MCF 10A (cell line): Measurements from ENCODE around the gene WDR18. TPM values are rescaled to one million over a fixed set of nuclear protein-coding genes. Genes with fewer than 3 reads are reported as not detected.
A peak's percentile ranks its signal among the peaks of the same experiment; 100 is the strongest.

ENCODE experiments used
- BruUV-seq: library from RNA; stranded (reverse); fragments of 400-500 nt; replicated peaks from 2 replicates; lab custom pipeline; 2021; lab: Mats Ljungman, UMichigan
- CTCF ChIA-PET: fragments of 300-600 bp; sonication (Branson Sonifier 250); formaldehyde crosslinking; extraction: SDS; loops from one replicate; lab custom pipeline; 2021; ENCODE audit warnings: antibody characterized with exemption, inconsistent platforms; lab: Yijun Ruan, JAX
- POLR2A ChIA-PET: fragments of 300-600, 350-650 bp; sonication (Branson Sonifier 250); formaldehyde crosslinking; extraction: SDS; loops from one replicate; lab custom pipeline; 2020; ENCODE audit warnings: antibody characterized with exemption, inconsistent platforms; lab: Yijun Ruan, JAX
- DNase-seq: peaks from one replicate; pipeline ENCODE4 v3.0.0-alpha.2; 2018; ENCODE audit not compliant: unreplicated experiment
- H3K27ac Mint-ChIP-seq: one replicate; pipeline ENCODE4 v1.8.0; 2022; ENCODE audit warnings: mild to moderate bottlenecking, low read depth, mixed read lengths; ENCODE audit not compliant: unreplicated experiment
- H3K27me3 Mint-ChIP-seq: one replicate; pipeline ENCODE4 v1.8.0; 2022; ENCODE audit warnings: mixed read lengths; ENCODE audit not compliant: insufficient read depth, unreplicated experiment
- H3K36me3 Mint-ChIP-seq: one replicate; pipeline ENCODE4 v1.8.0; 2022; ENCODE audit warnings: mild to moderate bottlenecking, moderate library complexity, mixed read lengths; ENCODE audit not compliant: insufficient read depth, unreplicated experiment
- H3K4me1 Mint-ChIP-seq: one replicate; pipeline ENCODE4 v1.8.0; 2022; ENCODE audit warnings: mixed read lengths; ENCODE audit not compliant: insufficient read depth, unreplicated experiment
- H3K4me3 Mint-ChIP-seq: one replicate; pipeline ENCODE4 v1.8.0; 2022; ENCODE audit warnings: mild to moderate bottlenecking, moderate library complexity, mixed read lengths; ENCODE audit not compliant: unreplicated experiment
- H3K9me3 Mint-ChIP-seq: one replicate; pipeline ENCODE4 v1.8.0; 2022; ENCODE audit warnings: mixed read lengths; ENCODE audit not compliant: unreplicated experiment
- CTCF ChIP-seq: fragments of 200-600 bp; IDR thresholded peaks from one replicate; pipeline ENCODE4 v1.8.0; 2022; ENCODE audit warnings: antibody characterized with exemption, mild to moderate bottlenecking; ENCODE audit not compliant: unreplicated experiment
- intact Hi-C: fragments of 100-400 bp; cut with micrococcal nuclease; formaldehyde crosslinking; loops from 2 replicates; pipeline ENCODE4 v1.14.1; 2022
- total RNA-seq: library from RNA; stranded (reverse); gene quantifications from 2 replicates; pipeline ENCODE4 v1.2.3, GENCODE V29; 2022

The WDR18 gene
- total RNA-seq, 1 experiment from 2014 or later = 96.7 TPM

- H3K4me3 Mint-ChIP-seq = peak overlapping the region; percentile 92
- TF ChIP-seq CTCF = no peak
- ChIA-PET CTCF (interaction anchor here (0.6 kb wide), 2 partner anchors 18 to 160 kb away, joined by 3 to 4 read pairs; partner anchors contain the start of gene RNU6-2), POLR2A (interaction anchor here (0.7 to 5.1 kb wide), 8 partner anchors 11 to 227 kb away, joined by 3 to 97 read pairs (median 5); partner anchors contain the start of genes CNN2 and RNU6-2)
- H3K4me1 Mint-ChIP-seq = peaks cover 10% of the 10 kb centered on the region
- no TSS peak for BruUV-seq
- DNase-seq = no peak
- no peaks in the 10 kb centered on the region for H3K9me3 Mint-ChIP-seq
- peak overlapping the region; percentile 67 for H3K27ac Mint-ChIP-seq
- intact Hi-C loops = no loop called here
- H3K27me3 Mint-ChIP-seq = no peaks in the 10 kb centered on the region
- H3K36me3 Mint-ChIP-seq = peaks cover 52% of the 10 kb centered on the region
Measured at GRCh38 chr19:1038978-1039645, 55.0 kb downstream of the WDR18 start.

- POLR2A ChIA-PET = interaction anchor here (0.5 to 5.1 kb wide), 12 partner anchors 12 to 226 kb away, joined by 3 to 97 read pairs (median 4); partner anchors contain the start of genes CNN2 and RNU6-2
- Mint-ChIP-seq H3K4me3 (peak within 1 kb of the TSS; percentile 92), H3K9me3 (no peaks in the 10 kb centered on the region), H3K27ac (peak within 1 kb of the TSS; percentile 67), H3K4me1 (peaks cover 10% of the 10 kb centered on the region), H3K27me3 (no peaks in the 10 kb centered on the region), H3K36me3 (peaks cover 52% of the 10 kb centered on the region)
- CTCF ChIA-PET = interaction anchor here (0.6 kb wide), 1 partner anchor 10 kb away, joined by 3 read pairs; no protein-coding TSS in a partner anchor
- BruUV-seq = no TSS peak
- DNase-seq = peak; percentile 98
- TF ChIP-seq CTCF = no peak
- intact Hi-C loops = no loop called here
Measured at GRCh38 chr19:1039646-1040475, 55.7 kb downstream of the WDR18 start, which contains the start of gene ABCA7. ABCA7 (plus strand) TSS chr19:1040107; CDS start chr19:1041362, 1,255 bp downstream.

- H3K27me3 Mint-ChIP-seq = no peaks in the 10 kb centered on the region
- TF ChIP-seq CTCF = no peak
- H3K36me3 Mint-ChIP-seq = peaks cover 44% of the 10 kb centered on the region
- peak overlapping the region; percentile 92 for H3K4me3 Mint-ChIP-seq
- peak; percentile 94 for DNase-seq
- ChIA-PET CTCF (interaction anchor here (0.6 kb wide), 1 partner anchor 9 kb away, joined by 3 read pairs; no protein-coding TSS in a partner anchor), POLR2A (interaction anchor here (0.5 to 5.1 kb wide), 17 partner anchors 13 to 235 kb away, joined by 3 to 97 read pairs (median 3); partner anchors contain the start of genes CNN2, FAM174C, POLR2E and RNU6-2)
- no TSS peak for BruUV-seq
- peaks cover 6% of the 10 kb centered on the region for H3K4me1 Mint-ChIP-seq
- intact Hi-C loops = no loop called here
- peak overlapping the region; percentile 67 for H3K27ac Mint-ChIP-seq
- no peaks in the 10 kb centered on the region for H3K9me3 Mint-ChIP-seq
Measured at GRCh38 chr19:1040476-1041271, 56.5 kb downstream of the WDR18 start.
